Kidney glomerular epithelial cell (primary cell): ENCODE results near the gene RRAGD.

Source experiments
- DNase-seq: peaks from one replicate; lab custom pipeline; 2025; lab: John Stamatoyannopoulos, UW

The RRAGD gene

GRCh38 chr6:89339565-89339964, 72.5 kb downstream of the RRAGD start:
- DNase-seq: no peak

- DNase-seq: no peak
These were observed 76.9 kb downstream of the RRAGD start for GRCh38 chr6:89335164-89335563.

- DNase-seq: no peak
These were observed 81.2 kb downstream of the RRAGD start for GRCh38 chr6:89330910-89331309.

GRCh38 chr6:89328976-89329375, 83.1 kb downstream of the RRAGD start:
- no peak for DNase-seq

GRCh38 chr6:89324304-89324703, 87.8 kb downstream of the RRAGD start:
- no peak for DNase-seq

GRCh38 chr6:89323511-89323971, 88.5 kb downstream of the RRAGD start:
- DNase-seq: no peak

GRCh38 chr6:89321131-89321970, 90.7 kb downstream of the RRAGD start:
- peak; percentile 40 for DNase-seq

- DNase-seq: no peak
These were observed 92.0 kb downstream of the RRAGD start for GRCh38 chr6:89320012-89320559.

- DNase-seq: no peak
These were observed 95.0 kb downstream of the RRAGD start for GRCh38 chr6:89317067-89317466.

GRCh38 chr6:89315249-89315885, 96.7 kb downstream of the RRAGD start, which contains the start of gene GABRR2:
Gene GABRR2 (minus strand): TSS chr6:89315299. CDS start chr6:89315165, 134 bp downstream.
- DNase-seq: no peak

GRCh38 chr6:89314692-89315091, 97.4 kb downstream of the RRAGD start:
- no peak for DNase-seq
